ENCODE measurements around the gene TRAF6. TPM values are rescaled to one million over a fixed set of nuclear protein-coding genes. Genes with fewer than 3 reads are reported as not detected.

TRAF6 gene
- total RNA-seq, 1 experiment from 2014 or later: 14.8 TPM

DNA sequence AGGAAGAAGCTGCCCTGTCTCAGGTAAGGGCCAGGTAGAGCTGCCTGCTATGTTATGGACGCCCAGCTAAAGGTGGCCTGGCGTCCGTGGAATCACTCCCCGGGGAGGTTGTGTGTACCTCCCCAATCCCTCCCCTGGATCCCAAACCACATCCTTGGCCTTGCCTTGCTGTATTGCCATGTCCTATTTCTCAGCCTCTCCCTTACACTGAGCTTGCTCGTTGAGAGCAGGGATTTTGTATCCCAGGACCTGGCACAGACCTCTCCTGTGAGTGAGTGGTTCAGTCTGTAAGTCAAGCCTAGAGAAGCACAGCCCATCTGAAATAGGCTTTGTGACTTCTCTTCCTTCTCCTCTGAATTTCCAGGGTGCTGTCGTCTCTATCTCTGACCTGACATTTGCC is 53.9 kb downstream of the TRAF6 start:
- intact Hi-C loops (cut with micrococcal nuclease; ENCODE audit: unreplicated experiment): no loop called here
- Mint-ChIP-seq H3K27ac (ENCODE audit: unreplicated experiment) (no peak overlapping the region), H3K9me3 (ENCODE audit: low read depth, unreplicated experiment) (no peaks in the 10 kb centered on the region), H3K4me1 (ENCODE audit: low read depth, unreplicated experiment) (peaks cover 35% of the 10 kb centered on the region), H3K27me3 (ENCODE audit: unreplicated experiment) (no peaks in the 10 kb centered on the region), H3K4me3 (ENCODE audit: low read depth, unreplicated experiment) (no peak overlapping the region), H3K36me3 (ENCODE audit: insufficient read depth, unreplicated experiment) (no peaks in the 10 kb centered on the region)
- no peak for DNase-seq
- BruUV-seq (replicated peaks): no TSS peak
- TF ChIP-seq, protein P1, sequence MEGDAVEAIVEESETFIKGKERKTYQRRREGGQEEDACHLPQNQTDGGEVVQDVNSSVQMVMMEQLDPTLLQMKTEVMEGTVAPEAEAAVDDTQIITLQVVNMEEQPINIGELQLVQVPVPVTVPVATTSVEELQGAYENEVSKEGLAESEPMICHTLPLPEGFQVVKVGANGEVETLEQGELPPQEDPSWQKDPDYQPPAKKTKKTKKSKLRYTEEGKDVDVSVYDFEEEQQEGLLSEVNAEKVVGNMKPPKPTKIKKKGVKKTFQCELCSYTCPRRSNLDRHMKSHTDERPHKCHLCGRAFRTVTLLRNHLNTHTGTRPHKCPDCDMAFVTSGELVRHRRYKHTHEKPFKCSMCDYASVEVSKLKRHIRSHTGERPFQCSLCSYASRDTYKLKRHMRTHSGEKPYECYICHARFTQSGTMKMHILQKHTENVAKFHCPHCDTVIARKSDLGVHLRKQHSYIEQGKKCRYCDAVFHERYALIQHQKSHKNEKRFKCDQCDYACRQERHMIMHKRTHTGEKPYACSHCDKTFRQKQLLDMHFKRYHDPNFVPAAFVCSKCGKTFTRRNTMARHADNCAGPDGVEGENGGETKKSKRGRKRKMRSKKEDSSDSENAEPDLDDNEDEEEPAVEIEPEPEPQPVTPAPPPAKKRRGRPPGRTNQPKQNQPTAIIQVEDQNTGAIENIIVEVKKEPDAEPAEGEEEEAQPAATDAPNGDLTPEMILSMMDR (IDR thresholded peaks at IDR 0.05; ENCODE audit: unreplicated experiment): no peak
- CTCF ChIA-PET: no interaction called here

DNA sequence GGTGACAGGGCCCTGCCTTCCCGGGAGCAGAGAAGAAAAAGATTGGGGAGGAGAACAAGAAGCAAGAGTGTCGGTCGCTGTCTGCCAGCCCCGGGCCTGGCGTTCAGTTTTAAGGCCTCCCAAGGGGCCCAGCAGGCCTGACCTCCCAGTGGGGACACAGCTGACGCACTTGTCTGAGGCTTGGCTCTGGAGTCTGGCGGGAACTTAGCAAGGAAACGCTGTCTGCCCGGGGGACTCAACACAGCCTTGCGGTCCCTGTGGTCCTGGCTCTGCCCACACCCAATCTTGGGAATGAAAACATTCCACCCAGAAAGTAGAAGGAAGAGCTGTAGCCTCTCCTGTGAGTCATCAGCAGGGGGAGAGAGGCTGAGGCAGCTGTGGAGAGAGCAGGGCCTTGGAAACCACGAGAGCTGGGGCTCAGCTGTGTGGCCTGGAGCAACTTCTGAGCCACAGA is 54.4 kb downstream of the TRAF6 start:
- Mint-ChIP-seq H3K27me3 (ENCODE audit: unreplicated experiment) (no peaks in the 10 kb centered on the region), H3K9me3 (ENCODE audit: low read depth, unreplicated experiment) (no peaks in the 10 kb centered on the region), H3K27ac (ENCODE audit: unreplicated experiment) (no peak overlapping the region), H3K36me3 (ENCODE audit: insufficient read depth, unreplicated experiment) (no peaks in the 10 kb centered on the region), H3K4me3 (ENCODE audit: low read depth, unreplicated experiment) (no peak overlapping the region), H3K4me1 (ENCODE audit: low read depth, unreplicated experiment) (peaks cover 35% of the 10 kb centered on the region)
- CTCF ChIA-PET: no interaction called here
- no TSS peak for BruUV-seq (replicated peaks)
- intact Hi-C loops (cut with micrococcal nuclease; ENCODE audit: unreplicated experiment): no loop called here
- peak; percentile 20 for DNase-seq
- TF ChIP-seq, protein P1 (IDR thresholded peaks at IDR 0.05; ENCODE audit: unreplicated experiment): no peak

DNA sequence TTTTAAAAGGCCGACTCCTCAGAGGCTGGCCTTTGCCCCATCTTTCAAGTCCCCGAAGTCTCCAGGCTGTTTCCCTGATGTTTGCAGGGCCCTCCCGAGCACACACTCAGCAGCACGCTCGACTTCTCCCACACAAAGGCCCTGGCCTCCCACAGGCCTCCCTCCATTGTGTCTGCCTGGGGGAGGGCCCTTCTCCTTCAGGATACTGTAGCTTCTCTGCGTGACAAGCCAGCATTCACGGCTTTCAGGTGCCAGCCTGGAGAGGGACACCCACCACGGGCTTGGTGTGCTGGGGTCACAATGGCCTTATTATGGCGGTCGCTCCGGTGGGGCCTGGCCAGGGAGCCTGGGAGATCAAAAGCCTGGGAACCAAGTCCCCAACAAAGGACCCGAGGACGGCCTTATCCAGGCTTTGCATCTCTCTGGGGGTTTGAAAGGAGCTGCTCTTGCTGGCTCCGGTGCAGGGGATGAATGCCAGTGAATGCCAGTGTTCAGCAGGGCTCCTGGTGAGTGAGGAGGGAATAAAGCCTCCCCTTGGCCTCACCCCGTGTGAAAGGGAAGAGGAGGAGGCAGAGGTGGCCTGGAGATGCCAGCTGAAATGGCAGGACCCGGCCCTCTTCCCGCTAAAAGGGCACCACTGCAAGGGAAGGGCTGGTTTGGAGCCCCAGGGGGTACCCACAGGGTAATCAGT is 55.0 kb downstream of the TRAF6 start:
- Mint-ChIP-seq H3K36me3 (ENCODE audit: insufficient read depth, unreplicated experiment) (no peaks in the 10 kb centered on the region), H3K27ac (ENCODE audit: unreplicated experiment) (no peak overlapping the region), H3K4me1 (ENCODE audit: low read depth, unreplicated experiment) (peaks cover 41% of the 10 kb centered on the region), H3K9me3 (ENCODE audit: low read depth, unreplicated experiment) (no peaks in the 10 kb centered on the region), H3K27me3 (ENCODE audit: unreplicated experiment) (peaks cover 4% of the 10 kb centered on the region), H3K4me3 (ENCODE audit: low read depth, unreplicated experiment) (no peak overlapping the region)
- BruUV-seq (replicated peaks): no TSS peak
- CTCF ChIA-PET: no interaction called here
- intact Hi-C loops (cut with micrococcal nuclease; ENCODE audit: unreplicated experiment): no loop called here
- no peak for DNase-seq
- TF ChIP-seq, protein P1 (IDR thresholded peaks at IDR 0.05; ENCODE audit: unreplicated experiment): no peak

DNA sequence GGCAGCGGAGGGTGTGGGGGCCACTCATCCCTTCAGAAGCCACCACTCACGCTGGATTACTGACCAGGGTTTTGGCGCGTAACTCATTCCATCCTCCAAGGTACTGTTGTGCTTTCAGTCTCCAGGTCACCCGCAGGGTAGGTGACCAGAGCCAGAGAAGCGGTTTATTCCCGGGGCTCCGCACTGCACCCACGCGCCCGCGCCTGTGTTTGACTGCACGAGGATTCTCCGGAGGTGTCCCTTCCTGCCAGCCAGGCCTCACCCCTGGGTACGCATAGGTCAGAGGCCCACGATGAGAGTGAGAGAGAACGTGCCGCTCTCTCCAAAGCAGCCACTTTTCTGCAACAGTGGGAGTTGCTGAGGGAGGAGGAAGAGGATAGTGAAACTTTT is 55.5 kb downstream of the TRAF6 start:
- TF ChIP-seq, protein P1 (IDR thresholded peaks at IDR 0.05; ENCODE audit: unreplicated experiment): no peak

More for the DNA sequence above, 55.5 kb downstream of the TRAF6 start:
- no peak for DNase-seq
- Mint-ChIP-seq H3K27ac (ENCODE audit: unreplicated experiment) (no peak overlapping the region), H3K27me3 (ENCODE audit: unreplicated experiment) (peaks cover 10% of the 10 kb centered on the region), H3K9me3 (ENCODE audit: low read depth, unreplicated experiment) (no peaks in the 10 kb centered on the region), H3K4me3 (ENCODE audit: low read depth, unreplicated experiment) (no peak overlapping the region), H3K36me3 (ENCODE audit: insufficient read depth, unreplicated experiment) (no peaks in the 10 kb centered on the region), H3K4me1 (ENCODE audit: low read depth, unreplicated experiment) (peaks cover 46% of the 10 kb centered on the region)
- CTCF ChIA-PET: interaction anchor here (1.0 kb wide), 1 partner anchor 25 kb away, joined by 3 read pairs; no protein-coding TSS in a partner anchor
- intact Hi-C loops (cut with micrococcal nuclease; ENCODE audit: unreplicated experiment): no loop called here
- BruUV-seq (replicated peaks): no TSS peak

All from Calu3 (cell line).